ENCODE results near the gene ARMC9.
A peak's percentile ranks its signal among the peaks of the same experiment; 100 is the strongest.
"Not testable (repeated sequence)": the region's sequence is repeated elsewhere in the genome, so short reads cannot be mapped to it uniquely, and the experiment has no call there.

Gene ARMC9

GRCh38 chr2:231387904-231388724, 189.7 kb downstream of the ARMC9 start:
- no peak for DNase-seq

GRCh38 chr2:231388725-231389346, 190.4 kb downstream of the ARMC9 start:
- no peak for DNase-seq

DNA sequence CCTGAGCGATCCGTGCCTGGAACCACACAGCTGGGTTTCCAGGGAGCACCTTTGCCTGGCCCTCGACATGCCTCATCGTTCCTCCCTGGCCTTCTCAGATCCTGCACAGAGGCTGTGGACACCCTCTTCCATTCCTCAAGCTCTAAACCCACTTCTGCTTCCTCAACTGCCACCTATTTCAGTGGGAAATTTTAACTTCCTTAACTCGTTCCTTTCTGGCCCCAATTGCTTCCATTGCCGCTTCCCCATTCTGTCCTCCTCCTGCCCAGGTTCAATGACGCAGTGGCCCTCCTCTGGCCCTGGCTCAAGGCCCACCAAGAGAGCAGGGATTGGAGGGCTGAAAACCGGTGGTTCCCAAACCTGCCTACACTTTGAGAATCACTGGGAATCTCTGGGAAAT, 192.2 kb downstream of the ARMC9 start:
- no peak for DNase-seq

DNA sequence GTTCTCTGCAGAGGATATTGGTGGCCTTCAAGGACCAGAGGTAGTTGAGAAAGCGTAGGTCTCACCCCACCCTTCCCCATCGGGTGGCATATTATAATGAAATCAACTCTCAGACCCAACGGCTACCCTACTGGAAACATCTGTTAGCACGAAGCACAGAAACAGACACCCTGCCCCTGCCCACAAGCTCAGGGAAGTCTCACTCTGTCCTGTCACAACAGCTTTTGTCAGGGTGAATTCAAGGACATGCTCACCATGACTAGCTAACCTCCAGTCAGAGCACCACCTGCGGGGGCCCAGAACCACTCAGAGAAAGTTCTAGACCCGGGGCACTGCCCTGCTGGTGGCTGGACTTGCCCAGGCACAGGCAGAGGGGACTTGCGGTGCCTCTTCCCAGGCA, 193.6 kb downstream of the ARMC9 start:
- no peak for DNase-seq

DNA sequence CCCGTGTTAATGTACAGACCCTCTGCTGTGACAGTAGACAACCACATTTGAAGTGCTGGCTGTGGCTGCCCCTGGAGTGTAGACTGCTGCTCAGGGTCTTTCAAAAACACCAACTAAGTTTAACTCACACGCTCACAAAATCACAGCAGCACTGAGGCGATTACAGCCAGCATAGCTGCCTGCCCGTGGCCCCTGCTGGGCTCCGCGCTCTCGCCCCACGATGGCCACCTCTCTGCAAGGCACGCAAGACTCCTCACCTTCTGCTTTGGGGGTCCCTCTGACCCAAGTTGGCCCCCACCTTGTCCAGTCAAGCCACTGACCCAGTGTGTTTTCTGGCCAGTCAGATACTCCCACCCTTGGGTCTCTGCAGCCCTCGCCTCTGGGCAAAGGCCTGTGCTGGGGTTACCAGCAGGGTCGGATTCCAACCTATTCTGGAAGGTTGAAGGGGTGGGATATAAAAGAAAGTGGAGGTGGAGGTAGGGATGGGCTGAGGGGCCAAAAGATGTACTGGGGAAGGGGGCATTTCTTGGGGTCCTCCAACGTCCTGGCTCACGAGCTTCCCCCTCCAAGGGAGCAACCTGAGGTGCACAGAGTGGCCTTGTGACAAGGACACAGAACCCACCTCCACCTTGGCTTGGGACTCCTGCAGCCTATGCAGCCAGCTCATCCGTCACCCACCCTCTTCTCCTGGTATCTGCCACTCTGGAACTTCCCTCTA, 194.2 kb downstream of the ARMC9 start:
- no peak for DNase-seq

GRCh38 chr2:231393149-231394131, 195.0 kb downstream of the ARMC9 start:
- no peak for DNase-seq

- no peak for DNase-seq
These were observed 196.0 kb downstream of the ARMC9 start for GRCh38 chr2:231394211-231395141.

GRCh38 chr2:231395188-231396057, 197.0 kb downstream of the ARMC9 start, which contains the start of gene B3GNT7:
Gene B3GNT7 (plus strand): TSS chr2:231395710. CDS start chr2:231395804, 94 bp downstream.
- DNase-seq: no peak

DNA sequence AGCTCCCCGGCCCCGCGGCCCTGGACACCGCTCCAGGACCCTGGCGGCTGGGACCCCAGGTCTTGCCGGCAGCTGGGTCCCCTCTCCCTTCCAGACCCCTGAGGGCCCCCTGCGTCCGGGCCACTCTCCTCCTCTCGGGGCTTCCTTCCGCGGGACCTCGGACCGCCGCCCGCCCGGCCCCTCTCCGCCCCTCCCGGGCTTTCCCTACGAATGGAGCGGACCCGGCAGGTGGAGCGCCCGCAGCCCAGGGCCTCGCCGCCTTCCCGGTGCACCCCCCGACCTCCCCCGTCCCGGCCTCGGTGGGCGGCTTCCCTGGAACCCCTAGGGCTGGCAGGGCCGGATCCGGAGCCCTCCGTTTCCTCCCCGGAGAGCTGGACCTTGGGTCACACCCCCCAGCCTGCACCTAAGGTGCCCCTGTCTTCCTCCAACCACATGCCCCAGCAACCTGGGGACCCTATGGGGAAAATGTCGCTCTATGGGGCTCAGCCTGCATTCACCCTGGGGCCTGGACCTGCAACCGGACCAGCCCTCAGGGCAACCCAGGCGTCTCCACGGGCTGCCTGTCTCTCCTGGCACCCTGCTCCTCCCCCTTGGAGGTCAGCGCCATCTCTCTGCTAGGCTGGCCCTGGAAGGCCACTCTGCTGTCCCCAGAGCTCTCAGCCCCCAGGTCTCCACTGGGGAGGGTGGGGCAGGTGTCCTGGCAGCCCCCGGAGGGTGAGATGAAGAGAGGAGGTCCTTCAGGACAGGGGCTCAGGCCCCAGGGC, 197.8 kb downstream of the ARMC9 start:
- no peak for DNase-seq

DNA sequence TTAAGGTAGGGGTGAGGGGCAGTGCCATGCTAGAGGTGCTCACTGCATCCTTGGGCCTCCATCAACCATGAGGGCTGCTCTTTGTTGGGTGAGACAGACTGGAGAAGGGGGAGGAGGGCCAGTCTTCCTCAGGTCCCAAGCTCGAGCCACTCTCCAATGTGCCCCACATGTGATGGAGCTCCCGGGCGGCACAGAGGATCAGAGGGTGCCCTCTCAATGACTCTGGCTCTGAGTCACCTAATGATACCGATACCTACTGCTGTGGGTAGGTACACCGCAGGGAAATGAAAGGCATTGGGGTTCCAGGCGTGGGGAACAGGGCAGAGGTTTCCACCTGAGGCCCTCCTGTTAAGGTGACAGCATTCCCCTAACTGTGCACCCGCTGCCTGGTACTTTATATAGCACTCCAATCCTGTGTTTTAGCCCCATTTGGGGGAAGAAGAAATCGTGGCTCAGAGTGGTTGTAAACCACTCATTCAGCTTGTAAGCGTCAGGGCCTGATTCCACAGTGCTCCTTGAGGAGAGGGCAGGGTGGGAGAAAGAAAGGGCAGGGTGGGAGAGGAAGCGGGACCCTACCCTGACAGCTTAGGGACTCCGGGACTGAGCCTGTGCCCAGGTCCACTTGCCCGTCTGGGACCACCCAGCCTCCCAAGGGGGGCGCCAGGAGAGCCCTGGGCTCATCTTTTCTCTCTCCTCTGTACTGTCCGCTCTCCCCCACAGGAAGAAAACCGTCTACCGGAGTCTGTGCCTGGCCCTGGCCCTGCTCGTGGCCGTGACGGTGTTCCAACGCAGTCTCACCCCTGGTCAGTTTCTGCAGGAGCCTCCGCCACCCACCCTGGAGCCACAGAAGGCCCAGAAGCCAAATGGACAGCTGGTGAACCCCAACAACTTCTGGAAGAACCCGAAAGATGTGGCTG, 198.8 kb downstream of the ARMC9 start:
- DNase-seq: no peak

GRCh38 chr2:231397928-231398294, 199.5 kb downstream of the ARMC9 start:
- no peak for DNase-seq

GRCh38 chr2:231398585-231398984, 200.2 kb downstream of the ARMC9 start:
- no peak for DNase-seq

DNA sequence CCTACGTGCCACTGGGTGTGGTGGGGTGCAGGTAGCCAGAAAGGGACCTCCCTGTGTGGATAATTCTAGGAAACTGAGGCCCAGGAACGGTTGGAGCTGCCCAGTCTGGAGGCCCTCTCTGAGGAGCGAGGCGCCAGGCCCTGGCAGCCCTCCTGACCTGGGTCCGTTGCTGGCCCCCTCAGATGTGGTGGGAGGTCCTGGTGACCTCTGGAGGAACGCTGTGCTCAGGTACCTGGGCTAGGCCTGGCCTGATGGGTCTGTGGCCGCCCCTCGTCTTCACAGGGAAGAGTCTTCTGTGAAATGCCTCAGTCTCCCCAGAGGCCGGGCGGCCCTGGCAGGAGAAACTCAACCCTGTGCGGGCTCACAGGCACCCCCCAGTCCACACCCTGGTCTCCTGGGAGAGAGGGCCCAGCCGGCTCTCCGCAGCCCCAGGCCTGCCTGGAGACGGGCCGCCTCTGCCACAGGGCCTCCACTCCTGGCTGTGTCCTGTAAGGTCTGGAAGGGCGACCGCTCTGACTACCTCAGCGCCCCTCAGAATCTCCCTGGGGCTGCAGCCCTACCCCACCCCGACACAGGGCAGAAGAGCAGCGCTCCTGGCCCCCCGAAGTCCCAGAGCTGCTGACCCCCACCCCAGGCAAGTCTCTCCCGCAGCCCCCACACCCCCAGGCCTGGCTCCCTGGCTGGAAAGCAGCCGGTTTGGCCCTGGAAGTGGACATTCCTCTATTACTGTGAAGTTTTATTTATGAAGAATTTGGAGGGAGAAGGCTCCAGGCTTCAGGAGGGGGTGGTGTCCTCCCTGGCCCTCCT, 200.8 kb downstream of the ARMC9 start:
- no peak for DNase-seq

DNA sequence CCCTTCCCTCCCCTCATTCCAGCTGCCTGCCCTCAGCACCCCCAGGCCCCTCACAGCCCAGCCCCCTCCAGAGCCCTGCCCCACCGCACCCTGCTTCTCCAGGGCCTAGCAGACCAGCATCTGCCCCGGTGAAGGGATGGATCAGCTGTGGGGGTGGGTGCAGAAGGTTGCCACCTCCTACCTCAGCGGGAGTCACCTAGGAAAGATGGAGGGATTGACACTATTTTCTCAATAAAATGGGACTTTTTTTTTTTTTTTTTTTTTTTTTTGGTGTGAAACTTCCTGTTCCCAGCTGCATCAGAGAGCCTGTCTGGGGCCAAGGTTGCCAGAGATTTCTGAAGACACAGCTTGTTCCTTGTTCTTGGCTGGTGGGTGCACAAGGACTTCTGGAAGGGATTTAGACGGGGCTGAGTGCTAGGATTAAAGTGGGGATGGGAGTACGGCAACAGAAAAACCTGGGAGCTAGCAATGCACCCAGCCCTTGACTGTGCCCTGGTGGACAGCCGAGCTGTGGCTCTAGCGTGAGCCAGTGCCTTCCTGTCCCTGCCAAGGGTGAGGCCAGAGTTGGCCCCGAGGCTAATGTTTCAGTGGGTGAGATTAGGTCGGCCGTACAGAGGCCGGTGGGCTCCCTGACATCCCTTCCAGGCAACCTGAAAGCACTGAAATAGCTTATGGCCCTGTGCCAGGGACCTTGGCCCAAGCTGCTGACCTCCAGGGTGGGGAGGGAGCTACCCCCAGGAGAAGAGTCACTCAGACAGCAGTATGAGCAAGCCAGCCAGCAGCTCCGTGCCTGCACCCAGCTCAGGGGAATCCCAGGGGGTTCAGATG, 201.6 kb downstream of the ARMC9 start:
- peak; percentile 3 for DNase-seq

- not testable (repeated sequence) for DNase-seq
These were observed 202.2 kb downstream of the ARMC9 start for GRCh38 chr2:231400681-231401080.

DNA sequence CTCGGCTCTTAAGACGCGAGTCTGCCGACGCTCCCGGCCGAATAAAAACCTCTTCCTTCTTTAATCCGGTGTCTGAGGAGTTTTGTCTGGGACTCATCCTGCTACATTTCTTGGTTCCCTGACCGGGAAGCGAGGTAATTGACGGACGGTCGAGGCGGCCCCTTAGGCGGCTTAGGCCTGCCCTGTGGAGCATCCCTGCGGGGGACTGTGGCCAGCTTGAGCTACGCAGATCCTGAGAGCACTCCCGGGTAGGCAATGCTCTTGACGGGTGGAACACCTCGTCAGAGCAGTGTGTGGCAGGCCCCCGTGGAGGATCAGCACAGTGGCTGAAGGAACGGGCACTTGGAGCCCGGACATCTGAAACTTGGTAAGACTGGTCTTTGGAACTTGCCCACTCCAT, 202.7 kb downstream of the ARMC9 start:
- DNase-seq: not testable (repeated sequence)
